ENCODE measurements around the gene TRIM2. TPM values are rescaled to one million over a fixed set of nuclear protein-coding genes. Genes with fewer than 3 reads are reported as not detected.

TRIM2 gene
- total RNA-seq, 4 donors from 2014 or later: 14.5 to 29.7 (median 16.6) TPM

- TF ChIP-seq, protein P1, sequence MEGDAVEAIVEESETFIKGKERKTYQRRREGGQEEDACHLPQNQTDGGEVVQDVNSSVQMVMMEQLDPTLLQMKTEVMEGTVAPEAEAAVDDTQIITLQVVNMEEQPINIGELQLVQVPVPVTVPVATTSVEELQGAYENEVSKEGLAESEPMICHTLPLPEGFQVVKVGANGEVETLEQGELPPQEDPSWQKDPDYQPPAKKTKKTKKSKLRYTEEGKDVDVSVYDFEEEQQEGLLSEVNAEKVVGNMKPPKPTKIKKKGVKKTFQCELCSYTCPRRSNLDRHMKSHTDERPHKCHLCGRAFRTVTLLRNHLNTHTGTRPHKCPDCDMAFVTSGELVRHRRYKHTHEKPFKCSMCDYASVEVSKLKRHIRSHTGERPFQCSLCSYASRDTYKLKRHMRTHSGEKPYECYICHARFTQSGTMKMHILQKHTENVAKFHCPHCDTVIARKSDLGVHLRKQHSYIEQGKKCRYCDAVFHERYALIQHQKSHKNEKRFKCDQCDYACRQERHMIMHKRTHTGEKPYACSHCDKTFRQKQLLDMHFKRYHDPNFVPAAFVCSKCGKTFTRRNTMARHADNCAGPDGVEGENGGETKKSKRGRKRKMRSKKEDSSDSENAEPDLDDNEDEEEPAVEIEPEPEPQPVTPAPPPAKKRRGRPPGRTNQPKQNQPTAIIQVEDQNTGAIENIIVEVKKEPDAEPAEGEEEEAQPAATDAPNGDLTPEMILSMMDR (IDR thresholded peaks at IDR 0.05; ENCODE audit: low read depth): no peak
Measured at GRCh38 chr4:153238135-153238919, 34.1 kb downstream of the TRIM2 start.

- TF ChIP-seq, protein P1 (IDR thresholded peaks at IDR 0.05; ENCODE audit: low read depth): no peak
Measured at GRCh38 chr4:153239409-153239808, 35.2 kb downstream of the TRIM2 start.

- TF ChIP-seq, protein P1 (IDR thresholded peaks at IDR 0.05; ENCODE audit: low read depth): no peak
Measured at GRCh38 chr4:153241295-153241694, 37.1 kb downstream of the TRIM2 start.

DNA sequence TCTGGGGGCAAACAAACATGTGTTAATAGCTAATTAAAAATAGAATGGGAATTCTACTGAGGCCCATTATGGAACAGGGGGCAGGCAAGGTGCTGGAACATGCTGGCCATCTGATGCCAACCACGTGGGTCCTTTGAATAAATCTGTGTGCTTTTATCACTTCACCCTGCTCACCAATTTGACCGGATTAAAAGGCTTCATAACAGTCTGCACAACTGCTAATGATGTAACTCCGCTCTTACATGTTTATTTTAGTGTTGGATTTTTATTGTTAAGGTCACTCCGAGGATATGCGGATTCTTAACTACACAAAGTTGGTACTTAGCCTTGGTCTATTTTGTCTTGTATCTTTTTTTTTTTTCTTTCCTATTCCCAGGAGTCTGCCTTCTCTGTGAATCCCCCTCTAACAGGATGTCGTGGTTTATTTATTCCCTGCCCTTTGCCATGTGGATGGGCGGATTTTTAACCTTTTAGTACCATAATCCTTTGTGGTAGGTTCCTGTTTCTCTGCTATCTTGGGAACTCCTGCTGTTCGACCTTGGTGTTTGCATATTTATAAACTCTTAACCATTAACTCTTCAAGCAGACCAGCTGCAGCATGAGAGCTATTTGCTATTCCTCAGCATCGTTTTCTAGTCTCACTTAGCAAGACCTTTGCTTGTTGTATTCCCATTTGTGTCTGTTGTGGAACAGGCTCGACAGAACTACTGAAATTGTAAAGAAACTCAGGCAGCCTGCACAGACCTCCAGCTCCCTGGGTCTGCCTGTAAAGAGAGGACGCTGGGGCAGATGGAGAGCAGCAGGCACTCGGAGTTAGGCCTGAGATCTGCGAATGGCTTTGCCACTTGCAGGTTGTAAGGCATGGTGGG, 38.0 kb downstream of the TRIM2 start:
- TF ChIP-seq, protein P1 (IDR thresholded peaks at IDR 0.05; ENCODE audit: low read depth): no peak

- TF ChIP-seq, protein P1 (IDR thresholded peaks at IDR 0.05; ENCODE audit: low read depth): no peak
Measured at GRCh38 chr4:153242839-153243324, 38.6 kb downstream of the TRIM2 start.

GRCh38 chr4:153243468-153243867, 39.2 kb downstream of the TRIM2 start:
- TF ChIP-seq, protein P1 (IDR thresholded peaks at IDR 0.05; ENCODE audit: low read depth): no peak

GRCh38 chr4:153244969-153245368, 40.7 kb downstream of the TRIM2 start:
- TF ChIP-seq, protein P1 (IDR thresholded peaks at IDR 0.05; ENCODE audit: low read depth): no peak

Measured in subcutaneous adipose tissue (tissue), 4 donors.